Measurements from ENCODE around the gene ASXL1.
A peak's percentile ranks its signal among the peaks of the same experiment; 100 is the strongest.

Gene ASXL1

GRCh38 chr20:32358883-32359632 is 927 bp downstream of the ASXL1 start:
- POLR2A ChIA-PET (ENCODE audit: low non-redundant PET): interaction anchor here (0.7 kb wide), 1 partner anchor 34 kb away, joined by 4 read pairs; no protein-coding TSS in a partner anchor
- peak overlapping the region; percentile 95 for H3K27ac ChIP-seq
- no peak for TF ChIP-seq CTCF (conservative IDR thresholded peaks at IDR 0.05; ENCODE audit: low read depth)
- CTCF ChIA-PET: interaction anchor here (1.0 kb wide), 1 partner anchor 126 kb away, joined by 5 read pairs; no protein-coding TSS in a partner anchor
- peak; percentile 97 for DNase-seq (ENCODE audit: low spot score)

- no peak for DNase-seq (ENCODE audit: low spot score)
- ChIA-PET POLR2A (ENCODE audit: low non-redundant PET) (no interaction called here), CTCF (interaction anchor here (0.6 to 1.0 kb wide), 3 partner anchors 125 to 1258 kb away, joined by 3 to 6 read pairs (median 5); no protein-coding TSS in a partner anchor)
- peak overlapping the region; percentile 95 for H3K27ac ChIP-seq
- no peak for TF ChIP-seq CTCF (conservative IDR thresholded peaks at IDR 0.05; ENCODE audit: low read depth)
Measured at GRCh38 chr20:32359633-32360332, 1.7 kb downstream of the ASXL1 start.

- H3K27ac ChIP-seq: no peak overlapping the region
- POLR2A ChIA-PET (ENCODE audit: low non-redundant PET): no interaction called here
- TF ChIP-seq CTCF (conservative IDR thresholded peaks at IDR 0.05; ENCODE audit: low read depth): no peak
- CTCF ChIA-PET: interaction anchor here (0.6 kb wide), 1 partner anchor 1258 kb away, joined by 3 read pairs; no protein-coding TSS in a partner anchor
- no peak for DNase-seq (ENCODE audit: low spot score)
Measured at GRCh38 chr20:32360333-32360634, 2.2 kb downstream of the ASXL1 start.

GRCh38 chr20:32362901-32363364 is 4.8 kb downstream of the ASXL1 start:
- no peak overlapping the region for H3K27ac ChIP-seq
- CTCF ChIA-PET: interaction anchor here (0.5 to 0.7 kb wide), 3 partner anchors 24 to 568 kb away, joined by 3 to 4 read pairs (median 3); no protein-coding TSS in a partner anchor
- POLR2A ChIA-PET (ENCODE audit: low non-redundant PET): no interaction called here
- TF ChIP-seq CTCF (conservative IDR thresholded peaks at IDR 0.05; ENCODE audit: low read depth): no peak
- DNase-seq (ENCODE audit: low spot score): no peak

GRCh38 chr20:32363492-32363891 is 5.4 kb downstream of the ASXL1 start:
- CTCF ChIA-PET: interaction anchor here (0.5 to 0.7 kb wide), 4 partner anchors 23 to 568 kb away, joined by 3 to 6 read pairs (median 4); no protein-coding TSS in a partner anchor
- H3K27ac ChIP-seq: no peak overlapping the region
- POLR2A ChIA-PET (ENCODE audit: low non-redundant PET): no interaction called here
- no peak for DNase-seq (ENCODE audit: low spot score)
- TF ChIP-seq CTCF (conservative IDR thresholded peaks at IDR 0.05; ENCODE audit: low read depth): no peak

GRCh38 chr20:32364554-32365208 is 6.5 kb downstream of the ASXL1 start:
- ChIA-PET CTCF (interaction anchor here (0.7 to 1.1 kb wide), 2 partner anchors 35 to 244 kb away, joined by 3 read pairs; no protein-coding TSS in a partner anchor), POLR2A (ENCODE audit: low non-redundant PET) (interaction anchor here (0.5 kb wide), 1 partner anchor 13 kb away, joined by 4 read pairs; no protein-coding TSS in a partner anchor)
- peak overlapping the region; percentile 10 for H3K27ac ChIP-seq
- no peak for DNase-seq (ENCODE audit: low spot score)
- no peak for TF ChIP-seq CTCF (conservative IDR thresholded peaks at IDR 0.05; ENCODE audit: low read depth)
